ENCODE measurements around the gene SLC6A19. TPM values are rescaled to one million over a fixed set of nuclear protein-coding genes. Genes with fewer than 3 reads are reported as not detected.

Gene SLC6A19
- total and polyA plus RNA-seq, 10 of the 15 experiments (the other 5 are each of a cell fraction or from before 2014, with no cell fraction given): 0.01 to 0.03 TPM; not detected in 8

GRCh38 chr5:1182633-1183423 lies 18.6 kb upstream of the SLC6A19 start:
- Histone ChIP-seq H3K9ac (ENCODE audit: control insufficient read depth, insufficient read depth, low read length) (no peak overlapping the region), H3K79me2 (ENCODE audit: control insufficient read depth, insufficient read depth, low read length) (no peaks in the 10 kb centered on the region), H3K4me2 (ENCODE audit: control insufficient read depth, insufficient read depth) (no peak overlapping the region), H4K20me1 (ENCODE audit: control insufficient read depth, insufficient read depth) (no peaks in the 10 kb centered on the region), H3K27ac (ENCODE audit: control insufficient read depth, insufficient read depth) (no peak overlapping the region), H3K27me3 (replicated peaks in 1 of 2; ENCODE audit: control insufficient read depth in 2 of 2, insufficient read depth in 2 of 2, low read length in 1 of 2) (no peaks in the 10 kb centered on the region; a peak in 1 of 4 replicates), H3K4me3 (no peak overlapping the region), H3K4me1 (ENCODE audit: control insufficient read depth, insufficient read depth, low read length) (no peaks in the 10 kb centered on the region), H3K36me3 (ENCODE audit: control insufficient read depth in 2 of 2, insufficient read depth in 2 of 2, low read length in 1 of 2) (no peaks in the 10 kb centered on the region), H2AFZ (ENCODE audit: control insufficient read depth, low read depth, low read length) (no peak overlapping the region), H3K9me3 (replicated peaks; ENCODE audit: control insufficient read depth, insufficient read depth, low read length) (no peaks in the 10 kb centered on the region)
- in situ Hi-C loops (cut with MboI) (no loop called here), intact Hi-C loops (cut with micrococcal nuclease; ENCODE audit: unreplicated experiment) (no loop called here)
- DNase-seq (ENCODE audit: low read depth, low spot score) (no peak), ATAC-seq (no peak), FAIRE-seq (no peak)
- WGBS (ENCODE audit: insufficient coverage, insufficient replicate concordance, low lambda C conversion rate, missing lambda C conversion rate): 46% methylated on average over 31 of the region's 31 CpGs
- ChIA-PET RAD21 (ENCODE audit: unreplicated experiment) (no interaction called here), SMC1A (ENCODE audit: uncharacterized antibody, unreplicated experiment) (no interaction called here), CTCF (interaction anchor here (1.4 kb wide), 1 partner anchor 9 kb away, joined by 8 read pairs; no protein-coding TSS in a partner anchor), POLR2A (no interaction called here)
- BruUV-seq (replicated peaks): no TSS peak
- TF ChIP-seq, protein P1, sequence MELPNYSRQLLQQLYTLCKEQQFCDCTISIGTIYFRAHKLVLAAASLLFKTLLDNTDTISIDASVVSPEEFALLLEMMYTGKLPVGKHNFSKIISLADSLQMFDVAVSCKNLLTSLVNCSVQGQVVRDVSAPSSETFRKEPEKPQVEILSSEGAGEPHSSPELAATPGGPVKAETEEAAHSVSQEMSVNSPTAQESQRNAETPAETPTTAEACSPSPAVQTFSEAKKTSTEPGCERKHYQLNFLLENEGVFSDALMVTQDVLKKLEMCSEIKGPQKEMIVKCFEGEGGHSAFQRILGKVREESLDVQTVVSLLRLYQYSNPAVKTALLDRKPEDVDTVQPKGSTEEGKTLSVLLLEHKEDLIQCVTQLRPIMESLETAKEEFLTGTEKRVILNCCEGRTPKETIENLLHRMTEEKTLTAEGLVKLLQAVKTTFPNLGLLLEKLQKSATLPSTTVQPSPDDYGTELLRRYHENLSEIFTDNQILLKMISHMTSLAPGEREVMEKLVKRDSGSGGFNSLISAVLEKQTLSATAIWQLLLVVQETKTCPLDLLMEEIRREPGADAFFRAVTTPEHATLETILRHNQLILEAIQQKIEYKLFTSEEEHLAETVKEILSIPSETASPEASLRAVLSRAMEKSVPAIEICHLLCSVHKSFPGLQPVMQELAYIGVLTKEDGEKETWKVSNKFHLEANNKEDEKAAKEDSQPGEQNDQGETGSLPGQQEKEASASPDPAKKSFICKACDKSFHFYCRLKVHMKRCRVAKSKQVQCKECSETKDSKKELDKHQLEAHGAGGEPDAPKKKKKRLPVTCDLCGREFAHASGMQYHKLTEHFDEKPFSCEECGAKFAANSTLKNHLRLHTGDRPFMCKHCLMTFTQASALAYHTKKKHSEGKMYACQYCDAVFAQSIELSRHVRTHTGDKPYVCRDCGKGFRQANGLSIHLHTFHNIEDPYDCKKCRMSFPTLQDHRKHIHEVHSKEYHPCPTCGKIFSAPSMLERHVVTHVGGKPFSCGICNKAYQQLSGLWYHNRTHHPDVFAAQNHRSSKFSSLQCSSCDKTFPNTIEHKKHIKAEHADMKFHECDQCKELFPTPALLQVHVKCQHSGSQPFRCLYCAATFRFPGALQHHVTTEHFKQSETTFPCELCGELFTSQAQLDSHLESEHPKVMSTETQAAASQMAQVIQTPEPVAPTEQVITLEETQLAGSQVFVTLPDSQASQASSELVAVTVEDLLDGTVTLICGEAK (IDR thresholded peaks at IDR 0.05; ENCODE audit: borderline replicate concordance): no peak
- TF ChIP-seq SMC3 (IDR thresholded peaks at IDR 0.05; ENCODE audit: borderline replicate concordance, low read length): no peak
- TF ChIP-seq NR2F1 (conservative IDR thresholded peaks at IDR 0.05): no peak
- no peak for TF ChIP-seq NBN (IDR thresholded peaks at IDR 0.05)
- no peak for TF ChIP-seq CEBPB (IDR thresholded peaks at IDR 0.05; ENCODE audit: borderline replicate concordance in 1 of 2, low read depth in 2 of 2, low read length in 2 of 2)
- TF ChIP-seq RUNX3 (IDR thresholded peaks at IDR 0.05; ENCODE audit: low read length): no peak
- no peak for TF ChIP-seq MYC (IDR thresholded peaks at IDR 0.05; ENCODE audit: insufficient read depth, insufficient read length, insufficient replicate concordance, low read length, severe bottlenecking)
- TF ChIP-seq, protein P2, sequence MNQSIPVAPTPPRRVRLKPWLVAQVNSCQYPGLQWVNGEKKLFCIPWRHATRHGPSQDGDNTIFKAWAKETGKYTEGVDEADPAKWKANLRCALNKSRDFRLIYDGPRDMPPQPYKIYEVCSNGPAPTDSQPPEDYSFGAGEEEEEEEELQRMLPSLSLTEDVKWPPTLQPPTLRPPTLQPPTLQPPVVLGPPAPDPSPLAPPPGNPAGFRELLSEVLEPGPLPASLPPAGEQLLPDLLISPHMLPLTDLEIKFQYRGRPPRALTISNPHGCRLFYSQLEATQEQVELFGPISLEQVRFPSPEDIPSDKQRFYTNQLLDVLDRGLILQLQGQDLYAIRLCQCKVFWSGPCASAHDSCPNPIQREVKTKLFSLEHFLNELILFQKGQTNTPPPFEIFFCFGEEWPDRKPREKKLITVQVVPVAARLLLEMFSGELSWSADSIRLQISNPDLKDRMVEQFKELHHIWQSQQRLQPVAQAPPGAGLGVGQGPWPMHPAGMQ (IDR thresholded peaks at IDR 0.05; ENCODE audit: borderline replicate concordance): no peak
- no peak for TF ChIP-seq BHLHE40 (IDR thresholded peaks at IDR 0.05; ENCODE audit: borderline replicate concordance in 1 of 2, low read depth in 2 of 2, low read length in 1 of 2)
- TF ChIP-seq GABPA (IDR thresholded peaks at IDR 0.05; ENCODE audit: low read depth): no peak
- TF ChIP-seq, protein P3, sequence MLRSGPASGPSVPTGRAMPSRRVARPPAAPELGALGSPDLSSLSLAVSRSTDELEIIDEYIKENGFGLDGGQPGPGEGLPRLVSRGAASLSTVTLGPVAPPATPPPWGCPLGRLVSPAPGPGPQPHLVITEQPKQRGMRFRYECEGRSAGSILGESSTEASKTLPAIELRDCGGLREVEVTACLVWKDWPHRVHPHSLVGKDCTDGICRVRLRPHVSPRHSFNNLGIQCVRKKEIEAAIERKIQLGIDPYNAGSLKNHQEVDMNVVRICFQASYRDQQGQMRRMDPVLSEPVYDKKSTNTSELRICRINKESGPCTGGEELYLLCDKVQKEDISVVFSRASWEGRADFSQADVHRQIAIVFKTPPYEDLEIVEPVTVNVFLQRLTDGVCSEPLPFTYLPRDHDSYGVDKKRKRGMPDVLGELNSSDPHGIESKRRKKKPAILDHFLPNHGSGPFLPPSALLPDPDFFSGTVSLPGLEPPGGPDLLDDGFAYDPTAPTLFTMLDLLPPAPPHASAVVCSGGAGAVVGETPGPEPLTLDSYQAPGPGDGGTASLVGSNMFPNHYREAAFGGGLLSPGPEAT (IDR thresholded peaks at IDR 0.05; ENCODE audit: low read depth): no peak
- TF ChIP-seq, protein P4, sequence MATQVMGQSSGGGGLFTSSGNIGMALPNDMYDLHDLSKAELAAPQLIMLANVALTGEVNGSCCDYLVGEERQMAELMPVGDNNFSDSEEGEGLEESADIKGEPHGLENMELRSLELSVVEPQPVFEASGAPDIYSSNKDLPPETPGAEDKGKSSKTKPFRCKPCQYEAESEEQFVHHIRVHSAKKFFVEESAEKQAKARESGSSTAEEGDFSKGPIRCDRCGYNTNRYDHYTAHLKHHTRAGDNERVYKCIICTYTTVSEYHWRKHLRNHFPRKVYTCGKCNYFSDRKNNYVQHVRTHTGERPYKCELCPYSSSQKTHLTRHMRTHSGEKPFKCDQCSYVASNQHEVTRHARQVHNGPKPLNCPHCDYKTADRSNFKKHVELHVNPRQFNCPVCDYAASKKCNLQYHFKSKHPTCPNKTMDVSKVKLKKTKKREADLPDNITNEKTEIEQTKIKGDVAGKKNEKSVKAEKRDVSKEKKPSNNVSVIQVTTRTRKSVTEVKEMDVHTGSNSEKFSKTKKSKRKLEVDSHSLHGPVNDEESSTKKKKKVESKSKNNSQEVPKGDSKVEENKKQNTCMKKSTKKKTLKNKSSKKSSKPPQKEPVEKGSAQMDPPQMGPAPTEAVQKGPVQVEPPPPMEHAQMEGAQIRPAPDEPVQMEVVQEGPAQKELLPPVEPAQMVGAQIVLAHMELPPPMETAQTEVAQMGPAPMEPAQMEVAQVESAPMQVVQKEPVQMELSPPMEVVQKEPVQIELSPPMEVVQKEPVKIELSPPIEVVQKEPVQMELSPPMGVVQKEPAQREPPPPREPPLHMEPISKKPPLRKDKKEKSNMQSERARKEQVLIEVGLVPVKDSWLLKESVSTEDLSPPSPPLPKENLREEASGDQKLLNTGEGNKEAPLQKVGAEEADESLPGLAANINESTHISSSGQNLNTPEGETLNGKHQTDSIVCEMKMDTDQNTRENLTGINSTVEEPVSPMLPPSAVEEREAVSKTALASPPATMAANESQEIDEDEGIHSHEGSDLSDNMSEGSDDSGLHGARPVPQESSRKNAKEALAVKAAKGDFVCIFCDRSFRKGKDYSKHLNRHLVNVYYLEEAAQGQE (IDR thresholded peaks at IDR 0.05; ENCODE audit: low read depth, low read length): no peak

Measured in GM12878 (cell line).